Measurements from ENCODE around the gene LRRC4.

The LRRC4 gene

GRCh38 chr7:128045766-128046165, 14.5 kb upstream of the LRRC4 start:
- H3K4me3 Mint-ChIP-seq: no peak overlapping the region
- no peaks in the 10 kb centered on the region for H3K27me3 Mint-ChIP-seq (ENCODE audit: low read depth)
- H3K36me3 Mint-ChIP-seq (ENCODE audit: low read depth): no peaks in the 10 kb centered on the region
- H3K9me3 Mint-ChIP-seq: no peaks in the 10 kb centered on the region
- H3K27ac Mint-ChIP-seq: no peak overlapping the region
- H3K4me1 Mint-ChIP-seq (ENCODE audit: low read depth): peaks cover 12% of the 10 kb centered on the region

GRCh38 chr7:128045158-128045557, 13.9 kb upstream of the LRRC4 start:
- H3K4me3 Mint-ChIP-seq: no peak overlapping the region
- H3K36me3 Mint-ChIP-seq (ENCODE audit: low read depth): no peaks in the 10 kb centered on the region
- no peak overlapping the region for H3K27ac Mint-ChIP-seq
- H3K9me3 Mint-ChIP-seq: no peaks in the 10 kb centered on the region
- peaks cover 12% of the 10 kb centered on the region for H3K4me1 Mint-ChIP-seq (ENCODE audit: low read depth)
- no peaks in the 10 kb centered on the region for H3K27me3 Mint-ChIP-seq (ENCODE audit: low read depth)

GRCh38 chr7:128044064-128044463, 12.8 kb upstream of the LRRC4 start:
- Mint-ChIP-seq H3K4me1 (ENCODE audit: low read depth) (peaks cover 12% of the 10 kb centered on the region), H3K4me3 (no peak overlapping the region), H3K27ac (no peak overlapping the region), H3K27me3 (ENCODE audit: low read depth) (no peaks in the 10 kb centered on the region), H3K36me3 (ENCODE audit: low read depth) (peaks cover under 1% of the 10 kb centered on the region), H3K9me3 (no peaks in the 10 kb centered on the region)

- Mint-ChIP-seq H3K27ac (no peak overlapping the region), H3K27me3 (ENCODE audit: low read depth) (no peaks in the 10 kb centered on the region), H3K36me3 (ENCODE audit: low read depth) (peaks cover 3% of the 10 kb centered on the region), H3K4me1 (ENCODE audit: low read depth) (peaks cover 15% of the 10 kb centered on the region), H3K4me3 (no peak overlapping the region), H3K9me3 (no peaks in the 10 kb centered on the region)
Observed at GRCh38 chr7:128042012-128042411, 10.8 kb upstream of the LRRC4 start.

GRCh38 chr7:128041203-128041602, 10.0 kb upstream of the LRRC4 start:
- Mint-ChIP-seq H3K36me3 (ENCODE audit: low read depth) (peaks cover 3% of the 10 kb centered on the region), H3K27ac (no peak overlapping the region), H3K9me3 (no peaks in the 10 kb centered on the region), H3K27me3 (ENCODE audit: low read depth) (no peaks in the 10 kb centered on the region), H3K4me1 (ENCODE audit: low read depth) (peaks cover 15% of the 10 kb centered on the region), H3K4me3 (no peak overlapping the region)

- peaks cover 3% of the 10 kb centered on the region for H3K36me3 Mint-ChIP-seq (ENCODE audit: low read depth)
- peaks cover 13% of the 10 kb centered on the region for H3K4me1 Mint-ChIP-seq (ENCODE audit: low read depth)
- H3K27ac Mint-ChIP-seq: no peak overlapping the region
- H3K9me3 Mint-ChIP-seq: no peaks in the 10 kb centered on the region
- H3K27me3 Mint-ChIP-seq (ENCODE audit: low read depth): no peaks in the 10 kb centered on the region
- no peak overlapping the region for H3K4me3 Mint-ChIP-seq
Observed at GRCh38 chr7:128040205-128040604, 9.0 kb upstream of the LRRC4 start.

GRCh38 chr7:128039544-128039953, 8.3 kb upstream of the LRRC4 start:
- Mint-ChIP-seq H3K9me3 (no peaks in the 10 kb centered on the region), H3K27ac (no peak overlapping the region), H3K4me1 (ENCODE audit: low read depth) (peaks cover 8% of the 10 kb centered on the region), H3K36me3 (ENCODE audit: low read depth) (peaks cover 3% of the 10 kb centered on the region), H3K27me3 (ENCODE audit: low read depth) (no peaks in the 10 kb centered on the region), H3K4me3 (no peak overlapping the region)

- peaks cover 3% of the 10 kb centered on the region for H3K36me3 Mint-ChIP-seq (ENCODE audit: low read depth)
- H3K4me3 Mint-ChIP-seq: no peak overlapping the region
- peaks cover 3% of the 10 kb centered on the region for H3K4me1 Mint-ChIP-seq (ENCODE audit: low read depth)
Observed at GRCh38 chr7:128037880-128038619, 6.8 kb upstream of the LRRC4 start.

GRCh38 chr7:128037081-128037480, 5.8 kb upstream of the LRRC4 start:
- H3K4me3 Mint-ChIP-seq: no peak overlapping the region
- H3K36me3 Mint-ChIP-seq (ENCODE audit: low read depth): peaks cover 3% of the 10 kb centered on the region
- H3K27me3 Mint-ChIP-seq (ENCODE audit: low read depth): peaks cover 14% of the 10 kb centered on the region
- no peak overlapping the region for H3K27ac Mint-ChIP-seq
- peaks cover 3% of the 10 kb centered on the region for H3K4me1 Mint-ChIP-seq (ENCODE audit: low read depth)
- no peaks in the 10 kb centered on the region for H3K9me3 Mint-ChIP-seq

More at GRCh38 chr7:128037880-128038619, 6.8 kb upstream of the LRRC4 start:
- Mint-ChIP-seq H3K27me3 (ENCODE audit: low read depth) (peaks cover 10% of the 10 kb centered on the region), H3K27ac (no peak overlapping the region), H3K9me3 (no peaks in the 10 kb centered on the region)

- peaks cover 3% of the 10 kb centered on the region for H3K36me3 Mint-ChIP-seq (ENCODE audit: low read depth)
- peaks cover 18% of the 10 kb centered on the region for H3K27me3 Mint-ChIP-seq (ENCODE audit: low read depth)
- H3K27ac Mint-ChIP-seq: no peak overlapping the region
- no peak overlapping the region for H3K4me3 Mint-ChIP-seq
- H3K4me1 Mint-ChIP-seq (ENCODE audit: low read depth): peaks cover 3% of the 10 kb centered on the region
- H3K9me3 Mint-ChIP-seq: no peaks in the 10 kb centered on the region
Observed at GRCh38 chr7:128036226-128036940, 5.1 kb upstream of the LRRC4 start.

GRCh38 chr7:128035712-128036111, 4.5 kb upstream of the LRRC4 start:
- peaks cover 19% of the 10 kb centered on the region for H3K27me3 Mint-ChIP-seq (ENCODE audit: low read depth)
- H3K36me3 Mint-ChIP-seq (ENCODE audit: low read depth): peaks cover 3% of the 10 kb centered on the region

GRCh38 chr7:128034825-128035224, 3.6 kb upstream of the LRRC4 start:
- H3K4me3 Mint-ChIP-seq: no peak overlapping the region
- peaks cover 8% of the 10 kb centered on the region for H3K4me1 Mint-ChIP-seq (ENCODE audit: low read depth)
- H3K27me3 Mint-ChIP-seq (ENCODE audit: low read depth): peaks cover 28% of the 10 kb centered on the region
- no peak overlapping the region for H3K27ac Mint-ChIP-seq
- peaks cover 3% of the 10 kb centered on the region for H3K36me3 Mint-ChIP-seq (ENCODE audit: low read depth)
- H3K9me3 Mint-ChIP-seq: no peaks in the 10 kb centered on the region

More at GRCh38 chr7:128035712-128036111, 4.5 kb upstream of the LRRC4 start:
- H3K9me3 Mint-ChIP-seq: no peaks in the 10 kb centered on the region
- no peak overlapping the region for H3K27ac Mint-ChIP-seq
- no peak overlapping the region for H3K4me3 Mint-ChIP-seq
- H3K4me1 Mint-ChIP-seq (ENCODE audit: low read depth): peaks cover 3% of the 10 kb centered on the region

GRCh38 chr7:128033246-128033645, 2.0 kb upstream of the LRRC4 start:
- H3K27ac Mint-ChIP-seq: no peak overlapping the region

GRCh38 chr7:128032605-128033235, 1.5 kb upstream of the LRRC4 start:
- peaks cover 4% of the 10 kb centered on the region for H3K4me1 Mint-ChIP-seq (ENCODE audit: low read depth)
- no peak overlapping the region for H3K4me3 Mint-ChIP-seq
- no peaks in the 10 kb centered on the region for H3K9me3 Mint-ChIP-seq
- peaks cover 37% of the 10 kb centered on the region for H3K27me3 Mint-ChIP-seq (ENCODE audit: low read depth)
- H3K27ac Mint-ChIP-seq: no peak overlapping the region
- H3K36me3 Mint-ChIP-seq (ENCODE audit: low read depth): peaks cover 13% of the 10 kb centered on the region

More at GRCh38 chr7:128033246-128033645, 2.0 kb upstream of the LRRC4 start:
- H3K4me3 Mint-ChIP-seq: no peak overlapping the region
- no peaks in the 10 kb centered on the region for H3K9me3 Mint-ChIP-seq
- H3K4me1 Mint-ChIP-seq (ENCODE audit: low read depth): peaks cover 4% of the 10 kb centered on the region
- peaks cover 37% of the 10 kb centered on the region for H3K27me3 Mint-ChIP-seq (ENCODE audit: low read depth)
- peaks cover 13% of the 10 kb centered on the region for H3K36me3 Mint-ChIP-seq (ENCODE audit: low read depth)
